HepG2 (cell line): Measurements from ENCODE around the gene CFAP92. TPM values are rescaled to one million over a fixed set of nuclear protein-coding genes. Genes with fewer than 3 reads are reported as not detected.

Experiments
- ATAC-seq: fragments of 200-7000 bp; cut with Tn5 transposase; 3 replicates; pipeline ENCODE4 v1.9.1; 2020; ENCODE audit warnings: mild to moderate bottlenecking, moderate library complexity
- BruUV-seq: library from RNA; stranded (reverse); fragments of 400-500 nt; replicated peaks from 2 replicates; lab custom pipeline; 2021; lab: Mats Ljungman, UMichigan
- CTCF ChIA-PET: fragments of 300-600 bp; formaldehyde crosslinking; extraction: SDS; loops from one replicate; lab custom pipeline; 2021; ENCODE audit warnings: low total read pairs, inconsistent platforms, low intra/inter-chr PET ratio; lab: Yijun Ruan, JAX
- POLR2A ChIA-PET: fragments of 350-600 bp; sonication (Branson Sonifier 250); formaldehyde crosslinking; loops from one replicate; lab custom pipeline; 2020; ENCODE audit warnings: antibody characterized with exemption, inconsistent platforms; lab: Yijun Ruan, JAX
- DNase-seq: peaks from one replicate; pipeline ENCODE4 v3.0.0-alpha.2; 2015; ENCODE audit warnings: low spot score
- FAIRE-seq: peaks from 3 replicates; lab custom pipeline; 2011; peaks lifted over from hg19 to GRCh38; lab: Jason Lieb, UNC
- H2AFZ ChIP-seq: one replicate; pipeline ENCODE4 v1.6.1; 2011; ENCODE audit warnings: low read length, inconsistent platforms
- H3K27ac ChIP-seq: fragments of 300-600 bp; 3 replicates; pipeline ENCODE4 v1.8.0; 2011; ENCODE audit warnings: mixed run types, mild to moderate bottlenecking, mixed read lengths, low read length, inconsistent platforms; ENCODE audit not compliant: insufficient read depth; ENCODE audit errors: extremely low read length
- H3K27me3 ChIP-seq, 2 experiments: fragments of 200-600 bp in 1 of 2; 2 replicates in 1 of 2; 3 replicates in 1 of 2; pipeline versions ENCODE4 v1.6.0 to v1.8.0; 2011; ENCODE audit warnings: low read length in 2 of 2, mild to moderate bottlenecking in 2 of 2, moderate library complexity in 2 of 2, inconsistent platforms in 1 of 2; ENCODE audit not compliant: insufficient read depth in 2 of 2, control insufficient read depth in 1 of 2
- H3K36me3 ChIP-seq, 2 experiments: fragments of 200-600 bp in 1 of 2; replicated peaks in 1 of 2; 2 replicates in 1 of 2; 3 replicates in 1 of 2; pipeline versions ENCODE4 v1.5.1 to v1.8.0; 2011; ENCODE audit warnings: low read length in 2 of 2, inconsistent platforms in 1 of 2; ENCODE audit not compliant: insufficient read depth in 2 of 2, control insufficient read depth in 1 of 2
- H3K4me1 ChIP-seq: 2 replicates; pipeline ENCODE4 v1.5.1; 2012; ENCODE audit warnings: low read length, inconsistent platforms; ENCODE audit not compliant: insufficient read depth
- H3K4me2 ChIP-seq: 2 replicates; pipeline ENCODE4 v1.6.0; 2011; ENCODE audit warnings: low read depth, low read length, inconsistent platforms
- H3K4me3 ChIP-seq, 3 experiments: fragments of 200-600 bp in 1 of 3; sonication (generic), shearing (Covaris generic) in 1 of 3; replicated peaks in 1 of 3; 2 replicates each; pipeline ENCODE4 v1.5.1; 2011 to 2016; ENCODE audit warnings: low read length in 3 of 3, inconsistent platforms in 2 of 3, low read depth in 2 of 3, mild to moderate bottlenecking in 2 of 3, control low read depth in 1 of 3, mixed read lengths in 1 of 3; ENCODE audit not compliant: insufficient read depth in 1 of 3
- H3K79me2 ChIP-seq: one replicate; pipeline ENCODE4 v1.6.1; 2011; ENCODE audit warnings: low read length, inconsistent platforms; ENCODE audit not compliant: insufficient read depth
- H3K9ac ChIP-seq: 2 replicates; pipeline ENCODE4 v1.6.0; 2011; ENCODE audit warnings: mild to moderate bottlenecking, low read depth, low read length, inconsistent platforms; ENCODE audit not compliant: insufficient read depth
- H3K9me3 ChIP-seq: 2 replicates; pipeline ENCODE4 v1.5.1; 2012; ENCODE audit warnings: mild to moderate bottlenecking, low read length
- H4K20me1 ChIP-seq: 2 replicates; pipeline ENCODE4 v1.6.0; 2011; ENCODE audit warnings: inconsistent platforms, mild to moderate bottlenecking, low read length, moderate library complexity; ENCODE audit not compliant: insufficient read depth
- AHR ChIP-seq: IDR thresholded peaks from 2 replicates; pipeline ENCODE4 v1.6.1; 2018; ENCODE audit warnings: missing genetic modification reagents, missing compliant biosample characterization
- BATF2 ChIP-seq: sonication (generic); formaldehyde crosslinking; IDR thresholded peaks from 2 replicates; pipeline ENCODE4 v1.8.0; 2022; ENCODE audit warnings: mild to moderate bottlenecking, missing genetic modification reagents, moderate library complexity
- CENPX ChIP-seq: sonication (generic); formaldehyde crosslinking; IDR thresholded peaks from 2 replicates; pipeline ENCODE4 v1.9.0; 2021; ENCODE audit warnings: mild to moderate bottlenecking, missing genetic modification reagents, moderate library complexity
- CREM ChIP-seq, 2 experiments: sonication (generic) in 1 of 2; formaldehyde crosslinking in 1 of 2; IDR thresholded peaks; 2 replicates each; pipeline versions ENCODE4 v1.4.0 to v1.6.1; 2016 to 2020; ENCODE audit warnings: antibody characterized with exemption in 1 of 2, mild to moderate bottlenecking in 1 of 2, missing genetic modification reagents in 1 of 2
- ELF1 ChIP-seq: sonication (generic); formaldehyde crosslinking; IDR thresholded peaks from 2 replicates; pipeline ENCODE4 v1.4.0; 2020; ENCODE audit warnings: missing genetic modification reagents
- FOXO4 ChIP-seq: sonication (generic); formaldehyde crosslinking; conservative IDR thresholded peaks from 2 replicates; pipeline ENCODE4 v1.8.1; 2023; ENCODE audit warnings: missing genetic modification reagents
- NR2F2 ChIP-seq: IDR thresholded peaks from 2 replicates; pipeline ENCODE4 v1.6.1; 2012; ENCODE audit warnings: low read depth, inconsistent platforms, borderline replicate concordance
- PBX2 ChIP-seq: IDR thresholded peaks from 2 replicates; pipeline ENCODE4 v1.6.1; 2016; ENCODE audit warnings: control low read depth
- SCMH1 ChIP-seq: sonication (generic); formaldehyde crosslinking; IDR thresholded peaks from 2 replicates; pipeline ENCODE4 v1.9.0; 2021; ENCODE audit warnings: missing genetic modification reagents, mild to moderate bottlenecking, borderline replicate concordance
- SIX4 ChIP-seq: sonication (generic); formaldehyde crosslinking; IDR thresholded peaks from 2 replicates; pipeline ENCODE4 v1.4.0; 2020; ENCODE audit warnings: missing genetic modification reagents
- SOX6 ChIP-seq, 2 experiments: fragments of 450-650 bp in 1 of 2; sonication (generic) in 1 of 2; formaldehyde crosslinking in 1 of 2; IDR thresholded peaks; 2 replicates each; pipeline versions ENCODE4 v1.4.0 to v1.6.1; 2017 to 2020; ENCODE audit warnings: antibody characterized with exemption in 1 of 2, mild to moderate bottlenecking in 1 of 2, missing genetic modification reagents in 1 of 2
- SRY ChIP-seq: sonication (generic); formaldehyde crosslinking; IDR thresholded peaks from 2 replicates; pipeline ENCODE4 v1.8.0; 2022; ENCODE audit warnings: mild to moderate bottlenecking, missing genetic modification reagents
- TOPORS ChIP-seq: sonication (generic); formaldehyde crosslinking; IDR thresholded peaks from 2 replicates; pipeline ENCODE4 v1.8.0; 2023; ENCODE audit warnings: mild to moderate bottlenecking, missing genetic modification reagents
- YEATS2 ChIP-seq: sonication (generic); formaldehyde crosslinking; IDR thresholded peaks from 2 replicates; pipeline ENCODE4 v1.4.0; 2020; ENCODE audit warnings: missing genetic modification reagents, borderline replicate concordance
- ZBTB14 ChIP-seq: sonication (generic); formaldehyde crosslinking; IDR thresholded peaks from 2 replicates; pipeline ENCODE4 v1.4.0; 2020; ENCODE audit warnings: missing genetic modification reagents
- ZNF17 ChIP-seq: sonication (generic); formaldehyde crosslinking; IDR thresholded peaks from 2 replicates; pipeline ENCODE4 v1.5.0; 2020; ENCODE audit warnings: mild to moderate bottlenecking, missing genetic modification reagents
- ZNF501 ChIP-seq: sonication (generic); formaldehyde crosslinking; IDR thresholded peaks from 2 replicates; pipeline ENCODE4 v1.5.1; 2020; ENCODE audit warnings: mild to moderate bottlenecking, moderate library complexity, missing genetic modification reagents
- ZNF510 ChIP-seq: sonication (generic); formaldehyde crosslinking; IDR thresholded peaks from 2 replicates; pipeline ENCODE4 v1.4.0; 2020; ENCODE audit warnings: low read depth, mild to moderate bottlenecking, missing genetic modification reagents
- WGBS: methylation state at CpG from one replicate; pipeline ENCODE4 v1.1.6; 2017; ENCODE audit warnings: low lambda C conversion rate; 5-methylcytosine and 5-hydroxymethylcytosine counted together
- in situ Hi-C: cut with HindIII; loops from 2 replicates; pipeline ENCODE4 v1.10.0; 2017; ENCODE audit warnings: low pct_unique_long_range_greater_than_20kb; ENCODE audit not compliant: extremely low pct_ligation_motif_present
- intact Hi-C: fragments of 100-400 bp; cut with micrococcal nuclease; formaldehyde crosslinking; loops from one replicate; pipeline ENCODE4 v1.10.0; 2022; ENCODE audit not compliant: unreplicated experiment
- polyA plus RNA-seq, 8 experiments: library from polyadenylated mRNA; depleted of rRNA in 3 of 8; stranded (reverse) in 7 of 8; unstranded in 1 of 8; fragments of >200 nt; fragmentation: Illumina TruSeq in 4 of 8; extraction: Trizol in 4 of 8; gene quantifications; 2 replicates each; pipeline versions ENCODE4 v1.2.1 to v1.2.3, GENCODE V29; 2011 to 2016; ENCODE audit warnings: low read depth in 4 of 8, missing spikeins in 1 of 8, mixed read lengths in 1 of 8; ENCODE audit not compliant: insufficient read depth in 1 of 8
- total RNA-seq, 5 experiments: library from RNA; depleted of rRNA; stranded (reverse); fragments of >200 nt; fragmentation: Illumina TruSeq; extraction: Trizol; gene quantifications; 2 replicates each; pipeline ENCODE4 v1.2.3, GENCODE V29; 2016; ENCODE audit warnings: low read depth in 1 of 5

The CFAP92 gene
- total and polyA plus RNA-seq, 2 of the 13 experiments (the other 11 are each of a cell fraction or from before 2014, with no cell fraction given), result 0.18 to 0.46 TPM

- H3K79me2 ChIP-seq, result no peaks in the 10 kb centered on the region
- no peak overlapping the region for H2AFZ ChIP-seq
- no TSS peak for BruUV-seq
- H3K9me3 ChIP-seq, result no peaks in the 10 kb centered on the region
- no peak overlapping the region for H3K27ac ChIP-seq
- DNase-seq (no peak), FAIRE-seq (no peak), ATAC-seq (no peak)
- H3K4me1 ChIP-seq, result peaks cover 5% of the 10 kb centered on the region; the same call in 1 of the 2 replicates
- no peak overlapping the region for H3K4me2 ChIP-seq
- H3K9ac ChIP-seq, result no peak overlapping the region
- H3K27me3 ChIP-seq, result peaks cover under 1 to 17% of the 10 kb centered on the region in 2 experiments
- in situ Hi-C loops (no loop called here), intact Hi-C loops (no loop called here)
- ChIA-PET POLR2A (no interaction called here), CTCF (no interaction called here)
- no peak overlapping the region for H3K4me3 ChIP-seq
- H4K20me1 ChIP-seq, result no peaks in the 10 kb centered on the region
- H3K36me3 ChIP-seq, result no peaks in the 10 kb centered on the region
- 35% methylated on average over 8 of the region's 8 CpGs for WGBS
- TF ChIP-seq NR2F2 (no peak), SIX4 (CRISPR knock-in tag) (no peak), AHR (CRISPR knock-in tag) (no peak), YEATS2 (CRISPR knock-in tag) (no peak), ZNF501 (CRISPR knock-in tag) (no peak), CREM (IDR thresholded peaks at IDR 0.05) (no peak), CREM (CRISPR knock-in tag; IDR thresholded peaks at IDR 0.05) (no peak), SOX6 (IDR thresholded peaks at IDR 0.05) (no peak), SOX6 (CRISPR knock-in tag; IDR thresholded peaks at IDR 0.05) (no peak), BATF2 (CRISPR knock-in tag) (no peak), ZNF17 (no peak), SRY (CRISPR knock-in tag) (no peak), SCMH1 (no peak), ZBTB14 (CRISPR knock-in tag) (no peak), ELF1 (CRISPR knock-in tag) (no peak), TOPORS (no peak), FOXO4 (CRISPR knock-in tag) (no peak), CENPX (no peak), PBX2 (CRISPR knock-in tag) (no peak), ZNF510 (CRISPR knock-in tag) (no peak)
- TF ChIP-seq, all 625 proteins: peak for 0
Measured at GRCh38 chr3:128988286-128988685, 5.6 kb downstream of the CFAP92 start.
